ENCODE data around the gene OR8A1.

- TF ChIP-seq POLR2A (IDR thresholded peaks at IDR 0.05; ENCODE audit: low read length) (no peak), GATA1 (IDR thresholded peaks at IDR 0.05; ENCODE audit: low read depth, low read length) (no peak)
Measured at GRCh38 chr11:124600621-124601320, 31.0 kb downstream of the OR8A1 start.

Measured in erythroblast (primary cell).